ENCODE measurements around the gene CLNK.
A peak's percentile ranks its signal among the peaks of the same experiment; 100 is the strongest.
"Not testable (repeated sequence)": the region's sequence is repeated elsewhere in the genome, so short reads cannot be mapped to it uniquely, and the experiment has no call there.

Gene CLNK

GRCh38 chr4:10606483-10607155, 77.9 kb downstream of the CLNK start:
- no peak for DNase-seq

GRCh38 chr4:10605746-10606482, 78.7 kb downstream of the CLNK start:
- peak; percentile 21 for DNase-seq

- DNase-seq: no peak
Measured at GRCh38 chr4:10605031-10605430, 79.5 kb downstream of the CLNK start.

GRCh38 chr4:10599574-10599973, 85.0 kb downstream of the CLNK start:
- DNase-seq: no peak

- DNase-seq: no peak
Measured at GRCh38 chr4:10598829-10599228, 85.7 kb downstream of the CLNK start.

- DNase-seq: no peak
Measured at GRCh38 chr4:10596586-10597290, 87.8 kb downstream of the CLNK start.

GRCh38 chr4:10593130-10593529, 91.4 kb downstream of the CLNK start:
- no peak for DNase-seq

- DNase-seq: peak; percentile 56
Measured at GRCh38 chr4:10590896-10591295, 93.7 kb downstream of the CLNK start.

GRCh38 chr4:10589799-10590198, 94.8 kb downstream of the CLNK start:
- DNase-seq: no peak

- no peak for DNase-seq
Measured at GRCh38 chr4:10589321-10589720, 95.2 kb downstream of the CLNK start.

GRCh38 chr4:10587697-10588096, 96.9 kb downstream of the CLNK start:
- DNase-seq: no peak

GRCh38 chr4:10587296-10587695, 97.3 kb downstream of the CLNK start:
- DNase-seq: no peak

- peak; percentile 20 for DNase-seq
Measured at GRCh38 chr4:10584042-10584441, 100.5 kb downstream of the CLNK start.

- no peak for DNase-seq
Measured at GRCh38 chr4:10582951-10583350, 101.6 kb downstream of the CLNK start.

GRCh38 chr4:10582059-10582686, 102.4 kb downstream of the CLNK start:
- peak; percentile 46 for DNase-seq

GRCh38 chr4:10581022-10581421, 103.5 kb downstream of the CLNK start:
- DNase-seq: no peak

- no peak for DNase-seq
Measured at GRCh38 chr4:10579648-10580047, 104.9 kb downstream of the CLNK start.

GRCh38 chr4:10577508-10578426, 106.8 kb downstream of the CLNK start:
- DNase-seq: no peak

GRCh38 chr4:10577018-10577417, 107.5 kb downstream of the CLNK start:
- no peak for DNase-seq

- DNase-seq: peak; percentile 6
Measured at GRCh38 chr4:10576236-10576635, 108.3 kb downstream of the CLNK start.

GRCh38 chr4:10575414-10575813, 109.2 kb downstream of the CLNK start:
- DNase-seq: no peak

- not testable (repeated sequence) for DNase-seq
Measured at GRCh38 chr4:10574553-10574952, 110.0 kb downstream of the CLNK start.
